ENCODE data around the gene PLCG2. TPM values are rescaled to one million over a fixed set of nuclear protein-coding genes. Genes with fewer than 3 reads are reported as not detected.

Gene PLCG2
- under 1 TPM; 0.14 to 0.61 (median 0.27) TPM for total RNA-seq (2021; fragmentation: NEBNext Ultra II Directional; extraction: Animal tissue kit (Norgen Biotek cat#: 25700))
- long read RNA-seq: 0 reads

GRCh38 chr16:81778861-81779535 is at the start of gene PLCG2:
PLCG2 (plus strand) TSS chr16:81779291; CDS start chr16:81785990, 6,699 bp downstream.
- peak within 1 kb of the TSS; percentile 66 for H3K4me3 Mint-ChIP-seq
- H3K36me3 Mint-ChIP-seq (ENCODE audit: low read depth): no peaks in the 10 kb centered on the region
- TF ChIP-seq, protein P1, sequence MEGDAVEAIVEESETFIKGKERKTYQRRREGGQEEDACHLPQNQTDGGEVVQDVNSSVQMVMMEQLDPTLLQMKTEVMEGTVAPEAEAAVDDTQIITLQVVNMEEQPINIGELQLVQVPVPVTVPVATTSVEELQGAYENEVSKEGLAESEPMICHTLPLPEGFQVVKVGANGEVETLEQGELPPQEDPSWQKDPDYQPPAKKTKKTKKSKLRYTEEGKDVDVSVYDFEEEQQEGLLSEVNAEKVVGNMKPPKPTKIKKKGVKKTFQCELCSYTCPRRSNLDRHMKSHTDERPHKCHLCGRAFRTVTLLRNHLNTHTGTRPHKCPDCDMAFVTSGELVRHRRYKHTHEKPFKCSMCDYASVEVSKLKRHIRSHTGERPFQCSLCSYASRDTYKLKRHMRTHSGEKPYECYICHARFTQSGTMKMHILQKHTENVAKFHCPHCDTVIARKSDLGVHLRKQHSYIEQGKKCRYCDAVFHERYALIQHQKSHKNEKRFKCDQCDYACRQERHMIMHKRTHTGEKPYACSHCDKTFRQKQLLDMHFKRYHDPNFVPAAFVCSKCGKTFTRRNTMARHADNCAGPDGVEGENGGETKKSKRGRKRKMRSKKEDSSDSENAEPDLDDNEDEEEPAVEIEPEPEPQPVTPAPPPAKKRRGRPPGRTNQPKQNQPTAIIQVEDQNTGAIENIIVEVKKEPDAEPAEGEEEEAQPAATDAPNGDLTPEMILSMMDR (IDR thresholded peaks at IDR 0.05): no peak
- H3K27ac Mint-ChIP-seq: no peak within 1 kb of the TSS
- H3K27me3 Mint-ChIP-seq (ENCODE audit: insufficient read depth): peaks cover 35% of the 10 kb centered on the region
- no peaks in the 10 kb centered on the region for H3K9me3 Mint-ChIP-seq
- no peak for DNase-seq
- H3K4me1 Mint-ChIP-seq (ENCODE audit: low read depth): no peaks in the 10 kb centered on the region

DNA sequence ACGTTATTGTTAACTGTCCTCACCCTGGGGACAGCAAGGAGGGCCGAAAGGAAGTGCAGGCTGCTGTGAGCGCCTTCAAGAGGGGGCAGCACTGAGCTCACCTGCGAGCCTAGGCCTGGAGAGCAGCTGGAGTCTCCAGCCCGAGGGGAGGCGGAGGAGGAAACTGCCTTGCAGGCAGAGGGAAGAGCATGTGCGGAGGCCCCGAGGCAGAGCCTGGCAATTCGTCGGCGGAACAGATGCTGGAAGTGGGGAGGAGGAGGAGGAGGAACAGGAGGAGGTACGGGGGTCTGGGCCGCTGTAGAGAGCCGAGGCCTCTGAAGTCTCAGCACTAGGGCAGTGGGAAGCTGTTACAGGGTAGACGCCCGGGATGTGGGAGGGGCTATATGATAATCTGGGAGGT is 49.6 kb upstream of the PLCG2 start:
- TF ChIP-seq, protein P1 (IDR thresholded peaks at IDR 0.05): peak; percentile 35; the same call in 1 of the 2 replicates
- Mint-ChIP-seq H3K4me1 (ENCODE audit: low read depth) (peaks cover 19% of the 10 kb centered on the region), H3K4me3 (peak overlapping the region; percentile 42; the same call in 1 of the 2 replicates), H3K27me3 (ENCODE audit: insufficient read depth) (peaks cover 21% of the 10 kb centered on the region), H3K27ac (peak overlapping the region; percentile 25; the same call in 1 of the 2 replicates), H3K36me3 (ENCODE audit: low read depth) (no peaks in the 10 kb centered on the region), H3K9me3 (no peaks in the 10 kb centered on the region)
- no peak for DNase-seq

GRCh38 chr16:81730090-81731051 is 48.7 kb upstream of the PLCG2 start:
- Mint-ChIP-seq H3K4me3 (peak overlapping the region; percentile 90), H3K4me1 (ENCODE audit: low read depth) (peaks cover 19% of the 10 kb centered on the region), H3K27ac (peak overlapping the region; percentile 59), H3K27me3 (ENCODE audit: insufficient read depth) (peaks cover 14% of the 10 kb centered on the region), H3K36me3 (ENCODE audit: low read depth) (no peaks in the 10 kb centered on the region), H3K9me3 (no peaks in the 10 kb centered on the region)
- peak; percentile 39 for DNase-seq
- TF ChIP-seq, protein P1 (IDR thresholded peaks at IDR 0.05): peak; percentile 77

DNA sequence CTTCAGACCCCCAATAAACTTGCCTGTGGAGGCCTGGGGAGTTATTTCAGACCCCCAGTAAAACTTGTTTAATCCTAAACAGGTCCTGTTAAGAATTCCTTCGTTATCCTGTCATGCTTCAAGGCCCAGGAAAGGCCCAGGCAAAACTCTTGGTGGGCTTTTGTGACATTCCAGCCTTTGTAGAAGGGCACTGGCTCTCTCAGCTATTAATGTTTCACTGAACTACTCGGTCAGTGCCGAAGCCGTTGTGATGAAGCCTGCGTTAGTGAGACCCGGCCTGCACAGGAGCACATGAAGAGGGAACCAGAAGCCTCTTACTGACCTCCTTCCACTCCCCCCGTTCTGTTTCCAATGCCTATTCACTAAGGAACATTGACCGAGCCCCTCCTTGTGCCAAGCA is 47.4 kb upstream of the PLCG2 start:
- H3K27me3 Mint-ChIP-seq (ENCODE audit: insufficient read depth): peaks cover 10% of the 10 kb centered on the region
- H3K4me1 Mint-ChIP-seq (ENCODE audit: low read depth): peaks cover 19% of the 10 kb centered on the region
- DNase-seq: no peak
- no peaks in the 10 kb centered on the region for H3K36me3 Mint-ChIP-seq (ENCODE audit: low read depth)
- no peaks in the 10 kb centered on the region for H3K9me3 Mint-ChIP-seq
- TF ChIP-seq, protein P1 (IDR thresholded peaks at IDR 0.05): no peak
- no peak overlapping the region for H3K27ac Mint-ChIP-seq
- H3K4me3 Mint-ChIP-seq: no peak overlapping the region

DNA sequence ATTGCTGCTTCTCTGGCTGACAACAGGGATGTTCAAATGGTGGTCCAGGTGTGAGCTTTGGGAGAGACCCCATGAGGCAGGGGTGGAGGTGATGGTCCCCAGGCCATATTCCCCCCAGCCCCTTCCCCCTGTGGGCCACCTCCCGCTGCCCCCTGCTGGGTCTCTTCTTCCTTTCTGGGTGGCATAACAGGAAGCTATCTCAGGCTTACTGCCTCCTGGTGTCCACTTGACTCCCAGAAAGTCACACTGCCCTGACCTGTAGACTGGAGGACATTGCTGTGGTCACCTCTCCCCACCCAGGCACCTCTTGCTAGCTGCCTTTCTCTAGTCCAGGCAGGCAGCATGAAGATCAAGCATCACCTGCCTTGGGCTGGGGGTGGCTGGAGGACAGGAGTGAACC is 46.4 kb upstream of the PLCG2 start:
- no peak for DNase-seq
- TF ChIP-seq, protein P1 (IDR thresholded peaks at IDR 0.05): peak; percentile 48
- peaks cover 10% of the 10 kb centered on the region for H3K27me3 Mint-ChIP-seq (ENCODE audit: insufficient read depth)
- H3K4me3 Mint-ChIP-seq: no peak overlapping the region
- peaks cover 19% of the 10 kb centered on the region for H3K4me1 Mint-ChIP-seq (ENCODE audit: low read depth)
- H3K9me3 Mint-ChIP-seq: no peaks in the 10 kb centered on the region
- H3K36me3 Mint-ChIP-seq (ENCODE audit: low read depth): no peaks in the 10 kb centered on the region
- no peak overlapping the region for H3K27ac Mint-ChIP-seq
